CD4-positive, alpha-beta T cell treated with Interleukin-6 at 100 ng/mL for 8 hours (primary cell): Measurements from ENCODE around the gene TNIP1.

Source experiments
- DNase-seq: peaks from one replicate; pipeline ENCODE4 v3.0.0-alpha.2; 2020; ENCODE audit warnings: mixed read lengths, low spot score

Gene TNIP1

GRCh38 chr5:150999704-151000442 is 81.0 kb downstream of the TNIP1 start:
- no peak for DNase-seq

- DNase-seq: no peak
Measured at GRCh38 chr5:150993826-150994412, 86.9 kb downstream of the TNIP1 start.

- no peak for DNase-seq
Measured at GRCh38 chr5:150993422-150993821, 87.4 kb downstream of the TNIP1 start.

- DNase-seq: no peak
Measured at GRCh38 chr5:150992705-150993104, 88.1 kb downstream of the TNIP1 start.

- no peak for DNase-seq
Measured at GRCh38 chr5:150989695-150990094, 91.1 kb downstream of the TNIP1 start.

GRCh38 chr5:150987746-150988145 is 93.1 kb downstream of the TNIP1 start:
- no peak for DNase-seq
